Measurements from ENCODE around the gene KCNMA1.

GRCh38 chr10:77293347-77293746 is 344.3 kb downstream of the KCNMA1 start:
- TF ChIP-seq KLF1 (tag; IDR thresholded peaks at IDR 0.05) (no peak), CTCF (IDR thresholded peaks at IDR 0.05 in 2 of 3, conservative IDR thresholded peaks at IDR 0.05 in 1 of 3; ENCODE audit: insufficient read depth in 2 of 3, low read depth in 1 of 3, low read length in 3 of 3) (no peak), CBX2 (IDR thresholded peaks at IDR 0.05; ENCODE audit: insufficient read depth, low read length, poor library complexity, severe bottlenecking) (no peak), NFIC (IDR thresholded peaks at IDR 0.05) (no peak), ETS1 (conservative IDR thresholded peaks at IDR 0.05; ENCODE audit: control insufficient read depth, low read depth, low read length) (no peak), CHD4 (IDR thresholded peaks at IDR 0.05; ENCODE audit: insufficient read depth, insufficient replicate concordance, low read depth, low read length, poor library complexity, severe bottlenecking) (no peak), CBX5 (IDR thresholded peaks at IDR 0.05; ENCODE audit: borderline replicate concordance, low read depth) (no peak), TGIF2 (CRISPR knock-in tag; IDR thresholded peaks at IDR 0.05) (no peak), EZH2 (IDR thresholded peaks at IDR 0.05; ENCODE audit: borderline replicate concordance, low read depth, low read length) (no peak), NR2C2 (CRISPR knock-in tag; IDR thresholded peaks at IDR 0.05) (no peak), NR2C2 (tag; IDR thresholded peaks at IDR 0.05) (no peak), ETV6 (IDR thresholded peaks at IDR 0.05; ENCODE audit: borderline replicate concordance in 1 of 2, low read depth in 2 of 2, low read length in 1 of 2) (no peak), ETV6 (CRISPR knock-in tag; IDR thresholded peaks at IDR 0.05; ENCODE audit: borderline replicate concordance) (no peak), NCOA2 (IDR thresholded peaks at IDR 0.05; ENCODE audit: partially characterized antibody in 2 of 2) (no peak)
- TF ChIP-seq, protein P1, sequence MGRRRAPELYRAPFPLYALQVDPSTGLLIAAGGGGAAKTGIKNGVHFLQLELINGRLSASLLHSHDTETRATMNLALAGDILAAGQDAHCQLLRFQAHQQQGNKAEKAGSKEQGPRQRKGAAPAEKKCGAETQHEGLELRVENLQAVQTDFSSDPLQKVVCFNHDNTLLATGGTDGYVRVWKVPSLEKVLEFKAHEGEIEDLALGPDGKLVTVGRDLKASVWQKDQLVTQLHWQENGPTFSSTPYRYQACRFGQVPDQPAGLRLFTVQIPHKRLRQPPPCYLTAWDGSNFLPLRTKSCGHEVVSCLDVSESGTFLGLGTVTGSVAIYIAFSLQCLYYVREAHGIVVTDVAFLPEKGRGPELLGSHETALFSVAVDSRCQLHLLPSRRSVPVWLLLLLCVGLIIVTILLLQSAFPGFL (CRISPR knock-in tag; IDR thresholded peaks at IDR 0.05) = no peak
